Stimulated activated CD4-positive, alpha-beta T cell treated with anti-CD3 and anti-CD28 coated beads, TNF-alpha, amount 100 ng/mL, for 24 hours (primary cell): ENCODE measurements around the gene GLRA3.

Experiments
- DNase-seq, 3 experiments: peaks; one replicate each; pipeline ENCODE4 v3.0.0-alpha.2; 2020; ENCODE audit warnings: low read depth in 3 of 3

GLRA3 gene

GRCh38 chr4:174596513-174596912 lies 232.5 kb downstream of the GLRA3 start:
- no peak for DNase-seq

- DNase-seq, result no peak
These were observed 233.7 kb downstream of the GLRA3 start for GRCh38 chr4:174595141-174595929.

- DNase-seq, result no peak
These were observed 235.3 kb downstream of the GLRA3 start for GRCh38 chr4:174593701-174594100.

GRCh38 chr4:174592985-174593335 lies 236.1 kb downstream of the GLRA3 start:
- DNase-seq, result no peak

- DNase-seq, result no peak
These were observed 236.6 kb downstream of the GLRA3 start for GRCh38 chr4:174592256-174592984.

GRCh38 chr4:174591243-174592021 lies 237.6 kb downstream of the GLRA3 start:
- no peak for DNase-seq

GRCh38 chr4:174590336-174590735 lies 238.7 kb downstream of the GLRA3 start:
- no peak for DNase-seq
